HEK293 (cell line): ENCODE measurements around the gene PTPN5.

Experiments
- CTCF ChIA-PET: fragments of 350-600 bp; formaldehyde crosslinking; extraction: SDS; loops from one replicate; lab custom pipeline; 2021; ENCODE audit warnings: antibody characterized with exemption; lab: Yijun Ruan, JAX
- POLR2A ChIA-PET: fragments of 300-600 bp; formaldehyde crosslinking; extraction: SDS; loops from one replicate; lab custom pipeline; 2020; ENCODE audit warnings: antibody characterized with exemption, inconsistent platforms; lab: Yijun Ruan, JAX
- H3K27ac ChIP-seq: fragments of 200-500 bp; sonication (Bioruptor generic); 2 replicates; pipeline ENCODE4 v1.5.1; 2014; ENCODE audit warnings: low read depth, low read length, control low read depth, inconsistent platforms; ENCODE audit errors: extremely low read depth
- H3K36me3 ChIP-seq, 2 experiments: fragments of 200-500 bp in 1 of 2; sonication (Bioruptor generic) in 1 of 2; 1 replicate in 1 of 2; 2 replicates in 1 of 2; pipeline ENCODE4 v1.5.1; 2014 to 2017; ENCODE audit warnings: inconsistent platforms in 2 of 2, low read length in 2 of 2; ENCODE audit not compliant: control insufficient read depth in 2 of 2, insufficient read depth in 1 of 2
- H3K4me1 ChIP-seq: fragments of 200-500 bp; sonication (Bioruptor generic); 2 replicates; pipeline ENCODE4 v1.5.1; 2014; ENCODE audit warnings: mild to moderate bottlenecking, low read length, inconsistent platforms; ENCODE audit not compliant: control insufficient read depth, insufficient read depth
- H3K4me3 ChIP-seq: 2 replicates; pipeline ENCODE4 v1.5.1; 2011; ENCODE audit warnings: low read depth, mild to moderate bottlenecking, control low read depth, low read length, moderate library complexity
- H3K9me3 ChIP-seq: fragments of 200-500 bp; sonication (Bioruptor generic); 2 replicates; pipeline ENCODE4 v1.5.1; 2014; ENCODE audit warnings: low read depth, low read length, inconsistent platforms; ENCODE audit not compliant: control insufficient read depth, insufficient read depth
- BCL6B ChIP-seq: fragments of 450-650 bp; formaldehyde crosslinking; IDR thresholded peaks from 2 replicates; pipeline ENCODE4 v1.5.1; 2017; ENCODE audit warnings: missing biosample characterization, missing genetic modification characterization
- ELK4 ChIP-seq: IDR thresholded peaks from 2 replicates; pipeline ENCODE4 v1.6.1; 2011; ENCODE audit warnings: mild to moderate bottlenecking, low read depth, low read length, borderline replicate concordance
- FEZF1 ChIP-seq: fragments of 450-650 bp; formaldehyde crosslinking; IDR thresholded peaks from 2 replicates; pipeline ENCODE4 v1.5.1; 2016; ENCODE audit warnings: missing biosample characterization, missing genetic modification characterization
- HOXC10 ChIP-seq: sonication (generic); formaldehyde crosslinking; IDR thresholded peaks from 2 replicates; pipeline ENCODE4 v1.8.1; 2023; ENCODE audit warnings: mild to moderate bottlenecking, missing genetic modification reagents
- HOXD13 ChIP-seq: sonication (generic); formaldehyde crosslinking; IDR thresholded peaks from 2 replicates; pipeline ENCODE4 v1.8.0; 2022; ENCODE audit warnings: missing genetic modification reagents, borderline replicate concordance
- KLF10 ChIP-seq: fragments of 450-650 bp; IDR thresholded peaks from 2 replicates; pipeline ENCODE4 v1.5.1; 2018; ENCODE audit warnings: missing biosample characterization, mild to moderate bottlenecking, missing genetic modification characterization
- KLF17 ChIP-seq: fragments of 450-650 bp; formaldehyde crosslinking; IDR thresholded peaks from 2 replicates; pipeline ENCODE4 v1.5.1; 2016; ENCODE audit warnings: missing biosample characterization, missing genetic modification characterization
- PRDM1 ChIP-seq: fragments of 450-650 bp; formaldehyde crosslinking; IDR thresholded peaks from 2 replicates; pipeline ENCODE4; 2016; ENCODE audit warnings: missing biosample characterization, missing genetic modification characterization
- REPIN1 ChIP-seq: fragments of 450-650 bp; formaldehyde crosslinking; IDR thresholded peaks from 2 replicates; pipeline ENCODE4 v1.5.1; 2017; ENCODE audit warnings: missing biosample characterization, missing genetic modification characterization, low read depth
- SALL2 ChIP-seq: fragments of 450-650 bp; formaldehyde crosslinking; IDR thresholded peaks from 2 replicates; pipeline ENCODE4 v1.5.0; 2017; ENCODE audit warnings: missing biosample characterization, mild to moderate bottlenecking, missing genetic modification characterization, borderline replicate concordance
- SCRT1 ChIP-seq: fragments of 450-650 bp; formaldehyde crosslinking; IDR thresholded peaks from 2 replicates; pipeline ENCODE4 v1.5.1; 2016; ENCODE audit warnings: missing biosample characterization, missing genetic modification characterization, borderline replicate concordance
- SCRT2 ChIP-seq: fragments of 450-650 bp; formaldehyde crosslinking; IDR thresholded peaks from 2 replicates; pipeline ENCODE4 v1.5.1; 2016; ENCODE audit warnings: missing biosample characterization, missing genetic modification characterization
- SETDB1 ChIP-seq: IDR thresholded peaks from one replicate; pipeline ENCODE4 v1.6.1; 2017; ENCODE audit warnings: mild to moderate bottlenecking, low read length, moderate library complexity, mixed read lengths; ENCODE audit not compliant: insufficient read length
- SP7 ChIP-seq: fragments of 450-650 bp; formaldehyde crosslinking; IDR thresholded peaks from 2 replicates; pipeline ENCODE4 v1.5.1; 2016; ENCODE audit warnings: missing biosample characterization, missing genetic modification characterization
- ZBTB21 ChIP-seq: fragments of 450-650 bp; formaldehyde crosslinking; IDR thresholded peaks from 2 replicates; pipeline ENCODE4 v1.5.1; 2017; ENCODE audit warnings: missing biosample characterization, missing genetic modification characterization
- ZBTB48 ChIP-seq: fragments of 450-650 bp; formaldehyde crosslinking; IDR thresholded peaks from 2 replicates; pipeline ENCODE4 v1.5.1; 2016; ENCODE audit warnings: missing biosample characterization, missing genetic modification characterization
- ZBTB7A ChIP-seq: fragments of 450-650 bp; formaldehyde crosslinking; IDR thresholded peaks from 2 replicates; pipeline ENCODE4 v1.5.1; 2016; ENCODE audit warnings: low read depth, missing biosample characterization, missing genetic modification characterization
- ZBTB8A ChIP-seq: fragments of 450-650 bp; formaldehyde crosslinking; IDR thresholded peaks from 2 replicates; pipeline ENCODE4 v1.5.1; 2016; ENCODE audit warnings: missing biosample characterization, missing genetic modification characterization
- ZFP3 ChIP-seq: fragments of 450-650 bp; formaldehyde crosslinking; IDR thresholded peaks from 2 replicates; pipeline ENCODE4 v1.5.1; 2016; ENCODE audit warnings: low read depth, missing biosample characterization, missing genetic modification characterization
- ZNF121 ChIP-seq: fragments of 450-650 bp; formaldehyde crosslinking; IDR thresholded peaks from 2 replicates; pipeline ENCODE4 v1.5.1; 2016; ENCODE audit warnings: missing biosample characterization, missing genetic modification characterization
- ZNF16 ChIP-seq: fragments of 450-650 bp; formaldehyde crosslinking; IDR thresholded peaks from 2 replicates; pipeline ENCODE4 v1.5.1; 2016; ENCODE audit warnings: low read depth, missing biosample characterization, missing genetic modification characterization
- ZNF19 ChIP-seq: fragments of 450-650 bp; formaldehyde crosslinking; IDR thresholded peaks from 2 replicates; pipeline ENCODE4; 2016; ENCODE audit warnings: missing biosample characterization, missing genetic modification characterization, low read depth
- ZNF280C ChIP-seq: fragments of 450-650 bp; formaldehyde crosslinking; IDR thresholded peaks from 2 replicates; pipeline ENCODE4 v1.5.1; 2016; ENCODE audit warnings: missing biosample characterization, missing genetic modification characterization
- ZNF366 ChIP-seq: fragments of 450-650 bp; formaldehyde crosslinking; conservative IDR thresholded peaks from 2 replicates; pipeline ENCODE4 v1.5.1; 2016; ENCODE audit warnings: missing biosample characterization, missing genetic modification characterization
- ZNF48 ChIP-seq: fragments of 450-650 bp; formaldehyde crosslinking; IDR thresholded peaks from 2 replicates; pipeline ENCODE4 v1.5.1; 2016; ENCODE audit warnings: missing biosample characterization, missing genetic modification characterization
- ZNF488 ChIP-seq: fragments of 450-650 bp; formaldehyde crosslinking; IDR thresholded peaks from 2 replicates; pipeline ENCODE4 v1.5.1; 2016; ENCODE audit warnings: missing biosample characterization, missing genetic modification characterization
- ZNF521 ChIP-seq: fragments of 450-650 bp; formaldehyde crosslinking; IDR thresholded peaks from 2 replicates; pipeline ENCODE4 v1.5.1; 2017; ENCODE audit warnings: missing biosample characterization, mild to moderate bottlenecking, missing genetic modification characterization
- ZNF558 ChIP-seq: fragments of 450-650 bp; formaldehyde crosslinking; IDR thresholded peaks from 2 replicates; pipeline ENCODE4 v1.5.1; 2016; ENCODE audit warnings: missing biosample characterization, missing genetic modification characterization
- ZNF777 ChIP-seq: fragments of 450-650 bp; formaldehyde crosslinking; IDR thresholded peaks from 2 replicates; pipeline ENCODE4 v1.5.1; 2017; ENCODE audit warnings: missing biosample characterization, missing genetic modification characterization, borderline replicate concordance
- ZNF791 ChIP-seq: fragments of 450-650 bp; formaldehyde crosslinking; IDR thresholded peaks from 2 replicates; pipeline ENCODE4 v1.5.1; 2016; ENCODE audit warnings: missing biosample characterization, missing genetic modification characterization
- ZSCAN16 ChIP-seq: fragments of 450-650 bp; formaldehyde crosslinking; IDR thresholded peaks from 2 replicates; pipeline ENCODE4 v1.5.1; 2016; ENCODE audit warnings: missing biosample characterization, missing genetic modification characterization

The PTPN5 gene

GRCh38 chr11:18698341-18699268, 93.0 kb downstream of the PTPN5 start, which contains the start of gene TMEM86A:
Gene TMEM86A, plus strand, starts transcription at chr11:18698779. Its CDS starts 108 bp downstream, at chr11:18698887.
- H3K4me1 ChIP-seq, result no peaks in the 10 kb centered on the region
- POLR2A ChIA-PET, result interaction anchor here (0.5 to 1.9 kb wide), 3 partner anchors 65 to 594 kb away, joined by 3 to 7 read pairs (median 3); partner anchors contain the start of gene SPTY2D1
- peak within 1 kb of the TSS; percentile 64 for H3K4me3 ChIP-seq
- CTCF ChIA-PET, result interaction anchor here (0.6 to 1.1 kb wide), 2 partner anchors 23 to 336 kb away, joined by 3 read pairs; no protein-coding TSS in a partner anchor
- peak within 1 kb of the TSS; percentile 58; the same call in 1 of the 2 replicates for H3K27ac ChIP-seq
- H3K9me3 ChIP-seq, result no peaks in the 10 kb centered on the region
- no peaks in the 10 kb centered on the region for H3K36me3 ChIP-seq
- no peak for TF ChIP-seq SCRT2 (tag by site-specific recombination)
- TF ChIP-seq ZNF791 (tag by site-specific recombination), result no peak
- no peak for TF ChIP-seq KLF17
- TF ChIP-seq REPIN1 (tag by site-specific recombination), result no peak
- TF ChIP-seq HOXD13 (CRISPR knock-in tag), result no peak
- TF ChIP-seq ZSCAN16 (tag by site-specific recombination), result no peak
- 0 out of 2 replicates have a peak, but pooled peaks have one; percentile 72 for TF ChIP-seq HOXC10 (CRISPR knock-in tag)
- no peak for TF ChIP-seq BCL6B (tag by site-specific recombination)
- TF ChIP-seq ZBTB21 (tag by site-specific recombination), result no peak
- TF ChIP-seq PRDM1 (tag by site-specific recombination), result no peak
- no peak for TF ChIP-seq SALL2 (tag by site-specific recombination)
- peak; percentile 74 for TF ChIP-seq ZBTB8A (tag by site-specific recombination)
- no peak for TF ChIP-seq ZNF280C (tag by site-specific recombination)
- TF ChIP-seq ZBTB7A (tag by site-specific recombination), result no peak
- no peak for TF ChIP-seq ELK4
- TF ChIP-seq ZNF521 (tag by site-specific recombination), result no peak
- TF ChIP-seq ZFP3 (tag by site-specific recombination), result no peak
- no peak for TF ChIP-seq ZNF16 (tag by site-specific recombination)
- no peak for TF ChIP-seq SP7
- no peak for TF ChIP-seq ZNF488 (tag by site-specific recombination)
- TF ChIP-seq ZNF777 (tag by site-specific recombination), result no peak
- no peak for TF ChIP-seq SCRT1 (tag by site-specific recombination)
- no peak for TF ChIP-seq ZNF121 (tag by site-specific recombination)
- no peak for TF ChIP-seq ZNF558 (tag by site-specific recombination)
- peak; percentile 54; the same call in 1 of the 2 replicates for TF ChIP-seq ZBTB48 (tag by site-specific recombination)
- TF ChIP-seq SETDB1, result no peak
- TF ChIP-seq KLF10 (tag by site-specific recombination), result peak; percentile 95
- no peak for TF ChIP-seq ZNF19 (tag by site-specific recombination)
- no peak for TF ChIP-seq FEZF1
- TF ChIP-seq ZNF48 (tag by site-specific recombination), result no peak
- TF ChIP-seq ZNF366, result no peak
